T47D (cell line): ENCODE results near the gene PDE7B.
A peak's percentile ranks its signal among the peaks of the same experiment; 100 is the strongest.

Experiments used
- DNase-seq, 2 experiments: peaks; one replicate each; pipeline versions ENCODE4 v3.0.0 to v3.0.0-alpha.2; 2011 to 2012; ENCODE audit warnings: low read depth in 1 of 2, low spot score in 1 of 2
- JUND ChIP-seq: IDR thresholded peaks from 2 replicates; pipeline ENCODE4 v1.6.1; 2012; ENCODE audit warnings: low read depth
- in situ Hi-C: cut with HindIII; loops from 2 replicates; pipeline ENCODE4 v1.10.0; 2016; ENCODE audit warnings: low sequenced_read_pairs, low pct_unique_long_range_greater_than_20kb

Gene PDE7B

GRCh38 chr6:135935941-135936601, 84.6 kb downstream of the PDE7B start:
- no peak for TF ChIP-seq JUND
- in situ Hi-C loops, result no loop called here
- peak in 1 of 2 experiments; percentile 14 for DNase-seq

DNA sequence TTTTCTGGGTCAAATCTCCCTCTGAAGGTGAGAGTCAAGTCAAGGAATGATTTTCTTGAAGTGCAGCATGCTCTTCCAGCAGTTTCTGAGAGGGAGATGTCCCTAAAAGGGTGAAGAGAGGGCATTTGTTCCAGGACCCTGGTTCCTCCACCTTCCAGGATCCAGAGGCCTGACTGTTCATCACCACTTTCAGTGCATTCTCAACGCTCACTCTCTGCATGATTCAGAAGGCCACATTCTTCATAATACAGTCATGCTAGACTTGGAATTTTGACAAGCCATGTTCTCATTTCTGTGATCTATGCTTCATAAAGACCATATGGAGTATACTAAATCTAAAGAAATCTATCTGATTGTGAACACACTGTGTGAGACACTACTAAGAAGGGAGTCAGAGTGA, 85.1 kb downstream of the PDE7B start:
- DNase-seq, result no peak
- no peak for TF ChIP-seq JUND
- in situ Hi-C loops, result no loop called here

- in situ Hi-C loops, result no loop called here
- no peak for TF ChIP-seq JUND
- DNase-seq, result no peak
Measured at GRCh38 chr6:135937106-135937505, 85.6 kb downstream of the PDE7B start.

DNA sequence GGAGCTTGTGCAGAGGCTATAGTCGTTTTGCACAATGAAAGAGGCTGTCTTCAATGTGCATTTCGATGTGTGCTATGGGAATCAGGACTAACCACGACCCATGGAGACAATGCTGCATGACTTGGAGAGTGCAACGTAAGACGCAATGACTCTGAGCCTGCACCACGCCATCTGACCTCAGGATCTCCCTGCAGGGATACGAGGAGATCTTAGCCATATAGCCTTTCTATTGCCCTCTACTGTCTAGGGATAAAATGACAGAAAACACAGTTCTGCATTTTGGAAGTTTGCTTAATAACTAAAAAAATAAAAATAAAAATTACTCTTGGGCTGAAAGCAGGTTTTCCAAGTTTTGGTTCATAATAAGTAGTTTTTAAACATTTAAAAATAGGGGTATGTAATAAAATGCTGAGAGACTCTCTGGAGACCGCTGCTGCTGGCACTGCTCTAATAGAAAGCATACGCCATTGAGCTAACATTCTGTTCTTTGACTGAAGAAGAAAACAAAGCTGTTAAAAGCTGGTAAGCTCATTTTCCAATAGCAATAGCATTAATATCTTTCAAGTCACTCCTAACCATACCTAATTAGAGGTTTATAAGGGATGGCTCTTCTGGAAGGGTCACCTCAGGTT, 87.2 kb downstream of the PDE7B start:
- no peak for TF ChIP-seq JUND
- in situ Hi-C loops, result no loop called here
- peak in 1 of 2 experiments; percentile 19 for DNase-seq

DNA sequence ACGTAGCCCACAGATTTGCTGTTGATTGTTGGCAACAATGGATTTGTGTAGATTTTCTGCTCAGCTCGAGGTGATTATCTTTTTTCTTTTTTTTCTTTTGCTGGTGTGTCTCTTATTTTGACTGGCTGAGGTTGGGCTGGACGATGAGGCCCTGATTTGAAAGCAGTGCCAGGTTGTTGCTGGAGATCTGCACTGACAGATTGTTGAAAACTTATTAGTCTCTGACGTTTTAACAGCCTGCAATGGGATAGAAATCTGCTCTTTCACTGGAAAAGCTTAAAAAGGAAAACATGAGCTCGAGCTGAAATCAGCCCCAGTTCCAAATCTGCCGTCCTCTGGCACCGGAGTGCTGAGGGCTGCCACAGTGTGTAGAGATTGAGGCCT, 87.7 kb downstream of the PDE7B start:
- DNase-seq, result no peak
- in situ Hi-C loops, result no loop called here
- TF ChIP-seq JUND, result no peak

DNA sequence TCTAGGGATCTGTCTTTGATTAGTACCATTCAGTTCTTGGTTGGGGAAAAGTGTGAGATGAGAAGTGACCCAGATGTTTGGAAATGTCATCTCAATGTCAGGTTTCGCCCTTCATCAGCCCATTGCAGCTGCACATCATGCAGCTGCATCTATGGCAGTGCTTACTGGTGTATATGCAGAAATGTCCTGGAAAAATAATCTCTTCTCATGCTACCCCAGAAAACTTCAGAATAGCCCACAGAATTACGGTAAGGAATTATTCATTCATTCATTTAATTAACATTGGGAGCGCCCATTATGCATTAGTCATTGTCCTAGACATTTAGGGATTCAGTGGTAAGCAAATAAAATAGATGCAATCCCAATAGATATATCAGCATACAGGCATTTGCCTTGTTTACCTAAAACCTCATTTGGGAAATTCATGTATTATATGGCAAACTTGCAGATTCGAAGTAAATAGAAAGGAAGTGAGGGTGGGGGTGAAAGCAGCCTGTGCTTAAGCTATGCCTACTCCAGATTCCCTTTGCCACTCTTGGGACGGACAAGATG, 89.2 kb downstream of the PDE7B start:
- in situ Hi-C loops, result no loop called here
- no peak for DNase-seq
- TF ChIP-seq JUND, result no peak

GRCh38 chr6:135941275-135942025, 89.9 kb downstream of the PDE7B start:
- no peak for DNase-seq
- in situ Hi-C loops, result no loop called here
- TF ChIP-seq JUND, result no peak

- in situ Hi-C loops, result no loop called here
- no peak for DNase-seq
- TF ChIP-seq JUND, result no peak
Measured at GRCh38 chr6:135944120-135944519, 92.6 kb downstream of the PDE7B start.

GRCh38 chr6:135946674-135947073, 95.2 kb downstream of the PDE7B start:
- TF ChIP-seq JUND, result no peak
- no peak for DNase-seq
- in situ Hi-C loops, result no loop called here

DNA sequence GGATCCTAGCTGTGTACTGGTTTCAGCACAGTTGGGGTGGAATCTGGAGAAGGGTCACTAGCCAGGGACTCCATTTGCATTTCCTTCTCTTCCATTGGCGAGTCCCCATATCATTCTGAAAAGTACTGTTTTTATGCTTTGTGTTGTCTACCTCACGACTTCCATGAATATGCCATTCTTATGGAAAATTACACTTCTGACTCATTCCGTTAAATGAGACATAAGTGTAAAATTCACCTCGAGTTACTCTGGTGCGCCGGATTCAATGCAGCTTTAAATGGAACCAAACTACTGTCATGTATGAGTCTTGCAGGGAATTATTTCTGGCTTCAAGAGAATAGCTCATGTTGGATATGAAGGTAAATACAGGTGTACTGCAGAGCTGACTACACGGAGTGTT, 99.2 kb downstream of the PDE7B start:
- in situ Hi-C loops, result no loop called here
- DNase-seq, result no peak
- TF ChIP-seq JUND, result no peak

GRCh38 chr6:135951169-135951568, 99.7 kb downstream of the PDE7B start:
- no peak for DNase-seq
- in situ Hi-C loops, result no loop called here
- no peak for TF ChIP-seq JUND

GRCh38 chr6:135953818-135954217, 102.3 kb downstream of the PDE7B start:
- TF ChIP-seq JUND, result no peak
- no peak for DNase-seq
- in situ Hi-C loops, result no loop called here

GRCh38 chr6:135955099-135955498, 103.6 kb downstream of the PDE7B start:
- TF ChIP-seq JUND, result no peak
- no peak for DNase-seq
- in situ Hi-C loops, result no loop called here
